ENCODE results near the gene UNC93A.
"Not testable (repeated sequence)": the region's sequence is repeated elsewhere in the genome, so short reads cannot be mapped to it uniquely, and the experiment has no call there.

Gene UNC93A

GRCh38 chr6:167338541-167339117 lies 47.5 kb downstream of the UNC93A start:
- no peak for DNase-seq (ENCODE audit: low read depth in 2 of 3, low spot score in 2 of 3)

GRCh38 chr6:167341038-167341583 lies 50.0 kb downstream of the UNC93A start:
- no peak for DNase-seq (ENCODE audit: low read depth in 2 of 3, low spot score in 2 of 3)

- no peak for DNase-seq (ENCODE audit: low read depth in 2 of 3, low spot score in 2 of 3)
Measured at GRCh38 chr6:167341665-167342655, 50.8 kb downstream of the UNC93A start.

GRCh38 chr6:167342879-167343610 lies 51.9 kb downstream of the UNC93A start:
- no peak for DNase-seq (ENCODE audit: low read depth in 2 of 3, low spot score in 2 of 3)

- no peak for DNase-seq (ENCODE audit: low read depth in 2 of 3, low spot score in 2 of 3)
Measured at GRCh38 chr6:167345348-167345747, 54.2 kb downstream of the UNC93A start.

- no peak for DNase-seq (ENCODE audit: low read depth in 2 of 3, low spot score in 2 of 3)
Measured at GRCh38 chr6:167345960-167346359, 54.8 kb downstream of the UNC93A start.

- DNase-seq (ENCODE audit: low read depth in 2 of 3, low spot score in 2 of 3), result no peak
Measured at GRCh38 chr6:167347226-167347625, 56.1 kb downstream of the UNC93A start.

GRCh38 chr6:167349631-167350274 lies 58.6 kb downstream of the UNC93A start:
- DNase-seq (ENCODE audit: low read depth in 2 of 3, low spot score in 2 of 3), result no peak

- DNase-seq (ENCODE audit: low read depth in 2 of 3, low spot score in 2 of 3), result no peak
Measured at GRCh38 chr6:167350275-167350696, 59.2 kb downstream of the UNC93A start.

GRCh38 chr6:167350731-167351655 lies 59.9 kb downstream of the UNC93A start:
- peak; percentile 71 to 85 (median 74) for DNase-seq (ENCODE audit: low read depth in 2 of 3, low spot score in 2 of 3)

- DNase-seq (ENCODE audit: low read depth in 2 of 3, low spot score in 2 of 3), result no peak
Measured at GRCh38 chr6:167351656-167352345, 60.7 kb downstream of the UNC93A start.

GRCh38 chr6:167356874-167357273 lies 65.8 kb downstream of the UNC93A start:
- DNase-seq (ENCODE audit: low read depth in 2 of 3, low spot score in 2 of 3), result no peak

- DNase-seq (ENCODE audit: low read depth in 2 of 3, low spot score in 2 of 3), result not testable (repeated sequence)
Measured at GRCh38 chr6:167358394-167358793, 67.3 kb downstream of the UNC93A start.

- DNase-seq (ENCODE audit: low read depth in 2 of 3, low spot score in 2 of 3), result not testable (repeated sequence)
Measured at GRCh38 chr6:167361170-167361569, 70.1 kb downstream of the UNC93A start.
